Progenitor cell of endocrine pancreas (in vitro differentiated cells): ENCODE measurements around the gene DPP10. TPM values are rescaled to one million over a fixed set of nuclear protein-coding genes. Genes with fewer than 3 reads are reported as not detected.

Experiments
- DNase-seq: peaks from one replicate; pipeline ENCODE4 v3.0.0; 2021; ENCODE audit warnings: low spot score; ENCODE audit not compliant: unreplicated experiment
- H3K27ac Mint-ChIP-seq: 2 replicates; pipeline ENCODE4 v1.8.0; 2021; ENCODE audit warnings: mild to moderate bottlenecking, moderate library complexity, mixed read lengths
- H3K27me3 Mint-ChIP-seq: 2 replicates; pipeline ENCODE4 v1.8.0; 2021; ENCODE audit warnings: mixed read lengths
- H3K36me3 Mint-ChIP-seq: 2 replicates; pipeline ENCODE4 v1.8.0; 2022; ENCODE audit warnings: mixed read lengths; ENCODE audit not compliant: insufficient read depth
- H3K4me1 Mint-ChIP-seq: 2 replicates; pipeline ENCODE4 v1.8.0; 2021; ENCODE audit warnings: low read depth, mixed read lengths
- H3K4me3 Mint-ChIP-seq: 2 replicates; pipeline ENCODE4 v1.8.0; 2021; ENCODE audit warnings: low read depth, mild to moderate bottlenecking, moderate library complexity, mixed read lengths
- H3K9me3 Mint-ChIP-seq: 2 replicates; pipeline ENCODE4 v1.8.0; 2021; ENCODE audit warnings: low read depth, mixed read lengths
- total RNA-seq: library from RNA; stranded (reverse); gene quantifications from 2 replicates; pipeline ENCODE4 v1.2.1, GENCODE V29; 2021
- TF ChIP-seq, protein P1 (sequence below): fragments of 200-600 bp; sonication (generic); IDR thresholded peaks from one replicate; pipeline ENCODE4 v1.5.0; 2021; ENCODE audit warnings: antibody characterized with exemption, mild to moderate bottlenecking; ENCODE audit not compliant: unreplicated experiment

DPP10 gene
- total RNA-seq, 1 donor from 2014 or later = 44.6 TPM

DNA sequence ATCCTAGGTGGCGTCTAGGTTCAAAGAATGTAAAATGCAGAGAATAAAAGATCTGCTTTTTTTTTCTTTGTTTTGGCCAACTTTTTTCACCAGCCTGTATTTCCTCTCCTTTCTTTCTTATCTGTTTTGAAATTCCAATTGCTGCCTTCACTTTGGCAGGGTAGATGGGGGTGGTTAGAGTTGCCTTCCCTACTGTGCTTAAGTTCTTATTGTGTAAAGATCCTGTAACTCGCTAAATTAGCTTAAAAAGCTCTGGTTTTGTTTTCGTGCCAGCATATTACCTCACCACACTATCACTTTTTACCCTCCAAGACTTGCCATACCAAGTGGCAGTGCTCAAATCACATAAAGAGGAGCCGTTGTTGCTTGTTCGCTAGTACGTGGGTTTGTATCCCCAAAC is 921.7 kb downstream of the DPP10 start:
- Mint-ChIP-seq H3K9me3 (peaks cover 4% of the 10 kb centered on the region), H3K36me3 (peaks cover 3% of the 10 kb centered on the region), H3K27me3 (no peaks in the 10 kb centered on the region), H3K4me1 (peaks cover 2% of the 10 kb centered on the region), H3K4me3 (no peak overlapping the region), H3K27ac (no peak overlapping the region)
- TF ChIP-seq, protein P1, sequence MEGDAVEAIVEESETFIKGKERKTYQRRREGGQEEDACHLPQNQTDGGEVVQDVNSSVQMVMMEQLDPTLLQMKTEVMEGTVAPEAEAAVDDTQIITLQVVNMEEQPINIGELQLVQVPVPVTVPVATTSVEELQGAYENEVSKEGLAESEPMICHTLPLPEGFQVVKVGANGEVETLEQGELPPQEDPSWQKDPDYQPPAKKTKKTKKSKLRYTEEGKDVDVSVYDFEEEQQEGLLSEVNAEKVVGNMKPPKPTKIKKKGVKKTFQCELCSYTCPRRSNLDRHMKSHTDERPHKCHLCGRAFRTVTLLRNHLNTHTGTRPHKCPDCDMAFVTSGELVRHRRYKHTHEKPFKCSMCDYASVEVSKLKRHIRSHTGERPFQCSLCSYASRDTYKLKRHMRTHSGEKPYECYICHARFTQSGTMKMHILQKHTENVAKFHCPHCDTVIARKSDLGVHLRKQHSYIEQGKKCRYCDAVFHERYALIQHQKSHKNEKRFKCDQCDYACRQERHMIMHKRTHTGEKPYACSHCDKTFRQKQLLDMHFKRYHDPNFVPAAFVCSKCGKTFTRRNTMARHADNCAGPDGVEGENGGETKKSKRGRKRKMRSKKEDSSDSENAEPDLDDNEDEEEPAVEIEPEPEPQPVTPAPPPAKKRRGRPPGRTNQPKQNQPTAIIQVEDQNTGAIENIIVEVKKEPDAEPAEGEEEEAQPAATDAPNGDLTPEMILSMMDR = no peak
- no peak for DNase-seq

DNA sequence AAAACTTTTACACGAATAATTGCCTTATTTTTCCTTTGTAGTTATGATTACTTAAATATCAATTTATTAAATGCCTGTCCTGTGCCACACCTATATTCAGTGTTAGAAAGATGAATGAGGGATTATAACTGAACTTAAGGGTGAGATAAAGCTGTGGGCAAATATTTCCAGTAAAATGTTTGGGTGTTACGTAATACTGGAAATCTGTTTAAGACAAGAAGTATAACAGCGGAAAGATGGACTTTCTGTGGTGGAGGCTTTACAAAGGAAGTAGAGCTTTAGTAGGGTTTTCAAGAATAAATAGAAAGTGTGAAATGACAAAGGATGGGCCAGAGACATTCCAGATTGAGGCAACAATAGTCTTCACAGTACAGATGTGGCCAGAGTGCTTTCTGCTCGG is 927.0 kb downstream of the DPP10 start:
- Mint-ChIP-seq H3K4me3 (no peak overlapping the region), H3K9me3 (peaks cover 31% of the 10 kb centered on the region), H3K27me3 (no peaks in the 10 kb centered on the region), H3K27ac (no peak overlapping the region), H3K4me1 (no peaks in the 10 kb centered on the region), H3K36me3 (peaks cover 22% of the 10 kb centered on the region)
- DNase-seq = no peak
- TF ChIP-seq, protein P1 = no peak

DNA sequence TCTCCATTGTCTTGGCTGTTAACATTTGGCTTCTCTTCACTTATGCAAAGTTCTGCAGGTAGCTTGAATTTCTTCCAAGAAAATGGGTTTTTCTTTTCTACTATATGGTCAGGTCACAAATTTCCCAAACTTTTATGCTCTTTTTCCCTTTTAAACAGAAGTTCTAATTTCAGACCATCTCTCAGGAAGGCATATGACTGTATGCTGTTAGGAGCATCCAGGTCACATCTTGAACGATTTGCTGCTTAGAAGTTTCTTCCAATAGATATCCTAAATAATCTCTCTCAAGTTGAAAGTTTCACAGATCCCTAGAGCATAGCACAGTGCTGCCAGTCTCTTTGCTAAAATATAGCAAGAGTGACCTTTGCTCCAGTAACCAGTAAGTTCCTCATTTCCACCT is 932.5 kb downstream of the DPP10 start:
- no peak for DNase-seq
- peaks cover 45% of the 10 kb centered on the region for H3K9me3 Mint-ChIP-seq
- no peaks in the 10 kb centered on the region for H3K27me3 Mint-ChIP-seq
- H3K36me3 Mint-ChIP-seq = peaks cover 40% of the 10 kb centered on the region
- no peaks in the 10 kb centered on the region for H3K4me1 Mint-ChIP-seq
- no peak overlapping the region for H3K27ac Mint-ChIP-seq
- no peak overlapping the region for H3K4me3 Mint-ChIP-seq
- TF ChIP-seq, protein P1 = no peak

DNA sequence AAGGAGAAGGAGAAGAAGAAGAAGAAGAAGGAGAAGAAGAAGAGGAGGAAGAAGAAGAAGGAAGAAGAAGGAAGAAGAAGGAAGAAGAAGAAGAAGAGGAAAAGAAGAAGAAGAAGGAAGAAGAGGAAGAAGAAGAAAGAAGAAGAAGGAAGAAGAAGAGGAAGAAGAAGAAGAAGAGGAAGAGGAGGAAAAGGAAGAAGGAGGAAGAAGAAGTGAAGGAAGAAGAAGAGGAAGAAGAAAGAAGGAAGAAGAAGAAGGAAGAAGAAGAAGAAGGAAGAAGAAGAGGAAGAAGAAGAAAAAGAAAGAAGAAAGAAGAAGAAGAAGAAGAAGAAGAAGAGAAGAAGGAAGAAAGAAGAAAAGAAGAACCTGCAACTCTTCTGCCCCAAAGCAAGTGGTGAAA is 942.0 kb downstream of the DPP10 start:
- H3K9me3 Mint-ChIP-seq = peaks cover 31% of the 10 kb centered on the region

DNA sequence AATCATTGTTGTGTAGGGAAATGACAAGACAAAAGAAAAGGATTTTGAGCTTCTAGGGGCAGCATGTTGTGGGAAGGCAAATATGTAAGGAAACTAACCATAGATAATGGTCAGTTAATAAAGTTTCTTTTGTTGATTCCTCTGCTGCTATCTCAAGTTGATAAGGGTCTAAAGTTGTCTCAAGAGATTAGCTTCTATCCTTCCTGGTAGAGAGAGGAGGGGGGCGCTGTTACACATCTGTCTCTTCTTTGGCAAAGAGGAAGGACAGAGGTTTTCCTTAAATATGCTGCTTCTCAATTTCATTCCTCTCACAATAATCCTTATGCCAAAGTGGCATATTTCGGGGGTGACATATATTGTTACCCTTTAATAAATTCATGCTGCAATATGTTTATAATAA is 944.0 kb downstream of the DPP10 start:
- H3K27ac Mint-ChIP-seq = no peak overlapping the region
- TF ChIP-seq, protein P1 = no peak
- no peak for DNase-seq
- H3K4me1 Mint-ChIP-seq = peaks cover 29% of the 10 kb centered on the region
- peaks cover 23% of the 10 kb centered on the region for H3K9me3 Mint-ChIP-seq
- H3K27me3 Mint-ChIP-seq = no peaks in the 10 kb centered on the region
- H3K4me3 Mint-ChIP-seq = no peak overlapping the region
- peaks cover 19% of the 10 kb centered on the region for H3K36me3 Mint-ChIP-seq

More for the DNA sequence above, 942.0 kb downstream of the DPP10 start:
- H3K4me3 Mint-ChIP-seq = no peak overlapping the region
- H3K36me3 Mint-ChIP-seq = peaks cover 30% of the 10 kb centered on the region
- H3K4me1 Mint-ChIP-seq = peaks cover 27% of the 10 kb centered on the region
- no peak overlapping the region for H3K27ac Mint-ChIP-seq
- TF ChIP-seq, protein P1 = no peak
- no peak for DNase-seq
- H3K27me3 Mint-ChIP-seq = no peaks in the 10 kb centered on the region
